Natural killer cell (primary cell): ENCODE results near the gene H6PD. TPM values are rescaled to one million over a fixed set of nuclear protein-coding genes. Genes with fewer than 3 reads are reported as not detected.

ENCODE experiments used
- ATAC-seq, 3 donors: fragments of 150-1000 bp in 2 of 3; fragments of 200-7000 bp in 1 of 3; cut with Tn5 transposase; 1 replicate in 1 of 3; 2 replicates in 2 of 3; pipeline ENCODE4 v1.10.0; 2021; ENCODE audit warnings: mild to moderate bottlenecking in 2 of 3, moderate library complexity in 2 of 3
- DNase-seq, 2 donors: peaks; one replicate each; pipeline versions ENCODE4 v3.0.0 to v3.0.0-alpha.2; 2013 to 2021; ENCODE audit warnings: mixed read lengths in 1 of 2
- H3K27ac ChIP-seq: one replicate; pipeline ENCODE4 v1.5.1; 2013; ENCODE audit warnings: mild to moderate bottlenecking, low read length
- H3K27me3 ChIP-seq: one replicate; pipeline ENCODE4 v1.6.1; 2013; ENCODE audit warnings: low read length; ENCODE audit not compliant: control insufficient read depth, insufficient read depth
- H3K36me3 ChIP-seq: one replicate; pipeline ENCODE4 v1.6.1; 2013; ENCODE audit warnings: low read length; ENCODE audit not compliant: control insufficient read depth, insufficient read depth
- H3K4me1 ChIP-seq: one replicate; pipeline ENCODE4 v1.6.1; 2013; ENCODE audit warnings: low read length; ENCODE audit not compliant: control insufficient read depth, insufficient read depth
- H3K4me3 ChIP-seq: one replicate; pipeline ENCODE4 v1.5.1; 2013; ENCODE audit warnings: low read length
- H3K9me3 ChIP-seq: one replicate; pipeline ENCODE4 v1.6.1; 2013; ENCODE audit warnings: low read length; ENCODE audit not compliant: control insufficient read depth, insufficient read depth
- H3K27ac Mint-ChIP-seq, 2 donors: one replicate each; pipeline ENCODE4 v1.8.0; 2022; ENCODE audit warnings: mild to moderate bottlenecking in 2 of 2, mixed read lengths in 2 of 2, moderate library complexity in 1 of 2
- H3K27me3 Mint-ChIP-seq, 2 donors: one replicate each; pipeline ENCODE4 v1.8.0; 2022; ENCODE audit warnings: low read depth in 2 of 2, mixed read lengths in 2 of 2
- H3K36me3 Mint-ChIP-seq: one replicate; pipeline ENCODE4 v1.8.0; 2022; ENCODE audit warnings: mixed read lengths
- H3K4me1 Mint-ChIP-seq, 2 donors: one replicate each; pipeline ENCODE4 v1.8.0; 2022; ENCODE audit warnings: mixed read lengths in 2 of 2
- H3K4me3 Mint-ChIP-seq: one replicate; pipeline ENCODE4 v1.8.0; 2022; ENCODE audit warnings: mild to moderate bottlenecking, moderate library complexity, mixed read lengths
- H3K9me3 Mint-ChIP-seq, 2 donors: one replicate each; pipeline ENCODE4 v1.8.0; 2022; ENCODE audit warnings: mixed read lengths in 2 of 2
- CTCF ChIP-seq: fragments of 200-600 bp; IDR thresholded peaks from one replicate; pipeline ENCODE4 v1.8.0; 2022; ENCODE audit warnings: antibody characterized with exemption
- WGBS: methylation state at CpG from one replicate; pipeline ENCODE4 v1.1.7; 2013; ENCODE audit warnings: missing lambda C conversion rate; ENCODE audit not compliant: insufficient coverage; 5-methylcytosine and 5-hydroxymethylcytosine counted together
- intact Hi-C: fragments of 100-400 bp; cut with micrococcal nuclease; formaldehyde crosslinking; loops from one replicate; pipeline ENCODE4 v1.14.2; 2022
- total RNA-seq, 4 donors: library from RNA; stranded (reverse); fragments of 120-200 nt in 1 of 4; gene quantifications; one replicate each; pipeline versions ENCODE4 v1.2.3 to v1.2.4, GENCODE V29; 2013 to 2022

The H6PD gene
- total RNA-seq, 3 donors from 2014 or later (not counting 1 experiment from before 2014, with no cell fraction given), result 24.3 to 37.1 (median 31.2) TPM

GRCh38 chr1:9314711-9315379 is 80.3 kb downstream of the H6PD start:
- H3K36me3 Mint-ChIP-seq, result no peaks in the 10 kb centered on the region
- intact Hi-C loops, result no loop called here
- H3K27me3 ChIP-seq, result no peaks in the 10 kb centered on the region
- WGBS, result 82% methylated on average over 11 of the region's 11 CpGs
- H3K9me3 Mint-ChIP-seq, result no peaks in the 10 kb centered on the region
- no peak overlapping the region for H3K27ac Mint-ChIP-seq
- H3K4me3 ChIP-seq, result no peak overlapping the region
- no peaks in the 10 kb centered on the region for H3K27me3 Mint-ChIP-seq
- H3K27ac ChIP-seq, result no peak overlapping the region
- DNase-seq (no peak), ATAC-seq (no peak)
- H3K4me1 ChIP-seq, result peaks cover 5% of the 10 kb centered on the region
- H3K4me3 Mint-ChIP-seq, result no peak overlapping the region
- H3K4me1 Mint-ChIP-seq, result peaks cover 0 to 5% of the 10 kb centered on the region in 2 donors
- no peaks in the 10 kb centered on the region for H3K9me3 ChIP-seq
- H3K36me3 ChIP-seq, result no peaks in the 10 kb centered on the region
- TF ChIP-seq CTCF, result no peak

- no peak for TF ChIP-seq CTCF
- peak in 1 of 2 donors; percentile 23 for DNase-seq
These were observed 81.0 kb downstream of the H6PD start for GRCh38 chr1:9315411-9316079.

GRCh38 chr1:9316080-9316444 is 81.5 kb downstream of the H6PD start:
- H3K36me3 Mint-ChIP-seq, result no peaks in the 10 kb centered on the region
- H3K27ac Mint-ChIP-seq, result no peak overlapping the region
- Histone ChIP-seq H3K9me3 (no peaks in the 10 kb centered on the region), H3K4me1 (peaks cover 5% of the 10 kb centered on the region), H3K27ac (no peak overlapping the region), H3K36me3 (no peaks in the 10 kb centered on the region), H3K4me3 (no peak overlapping the region), H3K27me3 (no peaks in the 10 kb centered on the region)
- H3K9me3 Mint-ChIP-seq, result no peaks in the 10 kb centered on the region
- no peaks in the 10 kb centered on the region for H3K27me3 Mint-ChIP-seq
- 61% methylated on average over 7 of the region's 7 CpGs for WGBS
- no peak for TF ChIP-seq CTCF
- no peak overlapping the region for H3K4me3 Mint-ChIP-seq
- DNase-seq, result no peak
- ATAC-seq, result no peak
- peaks cover 0 to 5% of the 10 kb centered on the region in 2 donors for H3K4me1 Mint-ChIP-seq
- intact Hi-C loops, result no loop called here

More at GRCh38 chr1:9315411-9316079, 81.0 kb downstream of the H6PD start:
- Histone ChIP-seq H3K27ac (no peak overlapping the region), H3K4me3 (no peak overlapping the region), H3K9me3 (no peaks in the 10 kb centered on the region), H3K27me3 (no peaks in the 10 kb centered on the region), H3K4me1 (peaks cover 5% of the 10 kb centered on the region), H3K36me3 (no peaks in the 10 kb centered on the region)
- 45% methylated on average over 19 of the region's 20 CpGs for WGBS
- H3K27me3 Mint-ChIP-seq, result no peaks in the 10 kb centered on the region
- peaks cover 0 to 5% of the 10 kb centered on the region in 2 donors for H3K4me1 Mint-ChIP-seq
- no peak overlapping the region for H3K4me3 Mint-ChIP-seq
- ATAC-seq, result no peak
- no peaks in the 10 kb centered on the region for H3K36me3 Mint-ChIP-seq
- H3K9me3 Mint-ChIP-seq, result no peaks in the 10 kb centered on the region
- no peak overlapping the region for H3K27ac Mint-ChIP-seq
- intact Hi-C loops, result no loop called here
